AG10803 (cell line): ENCODE results near the gene CXADR.
"Not testable (repeated sequence)": the region's sequence is repeated elsewhere in the genome, so short reads cannot be mapped to it uniquely, and the experiment has no call there.

Experiments used
- DNase-seq: peaks from one replicate; pipeline ENCODE4 v3.0.0; 2010; ENCODE audit warnings: low read depth
- H3K4me3 ChIP-seq: 2 replicates; pipeline ENCODE4 v1.5.1; 2011; ENCODE audit warnings: mild to moderate bottlenecking, low read length, control low read depth
- CTCF ChIP-seq: conservative IDR thresholded peaks from 2 replicates; pipeline ENCODE4 v1.5.1; 2011; ENCODE audit warnings: mild to moderate bottlenecking, low read length, control low read depth, inconsistent platforms

CXADR gene

DNA sequence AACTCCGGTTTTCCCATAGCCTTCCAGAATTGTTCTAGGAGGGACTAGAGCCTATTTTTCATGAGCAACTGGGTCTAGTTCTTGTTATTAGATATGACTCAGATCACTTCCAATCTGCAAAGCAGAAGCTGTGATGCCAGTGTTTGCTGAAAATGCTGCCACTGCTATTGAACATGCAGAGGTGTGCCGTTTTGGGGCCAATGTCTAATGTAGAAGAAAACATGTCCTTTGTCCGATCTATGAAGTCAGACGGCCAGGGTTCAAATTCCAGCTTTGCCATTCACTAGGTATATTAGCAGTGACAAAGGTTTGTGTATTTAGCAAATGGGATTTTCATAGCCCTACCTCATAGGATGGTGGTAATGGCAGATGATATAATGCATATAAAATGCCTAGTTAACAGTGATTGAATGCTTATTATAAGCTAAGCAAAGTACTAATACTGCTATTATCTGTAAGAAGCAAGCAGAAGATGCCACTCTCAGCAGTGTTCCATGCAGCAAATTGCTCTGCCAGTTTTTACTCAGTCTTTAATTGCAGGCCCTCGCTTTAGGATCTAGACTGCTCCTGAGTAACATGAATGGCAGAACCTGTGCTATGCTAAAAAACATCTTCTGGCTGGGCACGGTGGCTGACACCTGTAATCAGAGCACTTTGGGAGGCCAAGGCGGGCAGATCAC, 40.1 kb upstream of the CXADR start:
- no peak for TF ChIP-seq CTCF

DNA sequence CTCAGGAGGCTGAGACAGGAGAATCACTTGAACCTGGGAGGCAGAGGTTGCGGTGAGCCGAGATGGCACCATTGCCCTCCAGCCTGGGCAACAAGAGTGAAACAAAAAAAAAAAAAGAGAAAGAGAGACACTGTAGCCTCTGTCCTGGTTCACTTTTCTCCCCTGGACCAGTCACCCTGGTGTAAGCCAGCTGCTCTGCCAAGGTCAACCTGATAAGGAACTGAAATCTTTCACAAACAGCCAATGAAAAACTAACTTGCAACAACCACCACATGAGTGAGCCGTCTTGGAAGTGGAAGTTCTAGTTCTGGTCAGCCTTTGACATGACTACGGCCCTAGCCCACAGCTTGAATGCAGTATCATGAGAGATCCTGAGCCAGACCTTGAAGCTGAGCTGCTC, 36.8 kb upstream of the CXADR start:
- no peak overlapping the region for H3K4me3 ChIP-seq
- no peak for TF ChIP-seq CTCF
- DNase-seq: no peak

More for the DNA sequence above, 40.1 kb upstream of the CXADR start:
- DNase-seq: no peak
- no peak overlapping the region for H3K4me3 ChIP-seq

DNA sequence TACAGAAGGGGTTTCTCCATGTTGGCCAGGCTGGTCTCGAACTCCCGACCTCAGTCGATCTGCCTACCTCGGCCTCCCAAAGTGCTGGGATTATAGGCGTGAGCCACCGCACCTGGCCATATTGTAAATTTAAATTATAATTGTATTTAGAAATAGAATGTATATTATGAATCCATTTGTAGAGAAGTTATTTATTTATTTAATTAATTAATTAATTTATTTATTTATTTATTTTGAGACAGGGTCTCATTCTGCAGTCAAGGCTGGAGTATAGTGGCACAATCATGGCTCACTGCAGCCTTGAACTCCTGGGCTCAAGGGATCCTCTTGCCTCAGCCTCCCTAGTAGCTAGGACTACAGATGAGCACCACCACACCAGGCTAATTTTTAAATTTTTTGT, 34.7 kb upstream of the CXADR start:
- DNase-seq, H3K4me3 ChIP-seq: not testable (repeated sequence)

GRCh38 chr21:17479606-17480005, 33.2 kb upstream of the CXADR start:
- H3K4me3 ChIP-seq: no peak overlapping the region
- TF ChIP-seq CTCF: no peak
- no peak for DNase-seq

GRCh38 chr21:17482928-17483327, 29.9 kb upstream of the CXADR start:
- DNase-seq: no peak
- H3K4me3 ChIP-seq: no peak overlapping the region
- no peak for TF ChIP-seq CTCF

DNA sequence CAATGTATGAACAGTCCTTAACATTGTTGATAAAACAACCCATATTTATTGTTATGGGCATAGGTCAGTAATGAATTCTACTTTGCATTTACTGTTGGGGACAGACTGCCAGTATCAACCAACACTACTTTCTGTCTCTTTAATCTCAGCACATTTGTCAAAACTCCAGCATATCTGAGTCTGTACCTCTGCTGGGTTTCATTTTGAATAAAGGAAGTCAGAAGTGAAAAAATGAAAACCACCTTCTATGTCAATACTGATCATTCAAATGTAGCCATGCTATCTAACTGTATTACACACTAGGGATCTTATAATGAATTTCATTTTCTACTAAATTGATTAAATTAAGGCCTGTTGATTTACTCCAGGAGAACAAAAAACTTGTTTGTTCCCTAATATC, 24.2 kb upstream of the CXADR start:
- no peak for TF ChIP-seq CTCF
- no peak for DNase-seq
- H3K4me3 ChIP-seq: no peak overlapping the region

DNA sequence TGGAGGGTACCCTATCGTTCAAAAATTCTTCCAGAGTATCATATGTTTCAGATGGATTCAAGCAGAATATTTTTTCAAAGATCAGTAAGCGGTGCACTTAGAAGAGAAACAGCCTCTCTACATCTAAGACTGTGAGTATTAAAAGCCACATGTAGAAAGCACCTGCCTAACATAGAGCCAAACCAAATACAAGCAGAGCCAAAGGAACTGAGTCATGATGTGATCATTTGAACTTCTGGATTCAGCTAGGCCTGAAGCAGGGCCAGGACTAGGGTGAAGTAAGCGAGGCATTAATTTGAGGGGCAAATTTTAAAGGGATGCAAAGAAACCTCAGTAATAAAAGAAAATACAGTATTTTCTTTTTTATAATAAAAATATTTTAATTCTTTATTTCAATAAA, 23.3 kb upstream of the CXADR start:
- peak; percentile 11 for DNase-seq
- not testable (repeated sequence) for H3K4me3 ChIP-seq

GRCh38 chr21:17491716-17492414, 21.0 kb upstream of the CXADR start:
- TF ChIP-seq CTCF: no peak
- H3K4me3 ChIP-seq: no peak overlapping the region
- peak; percentile 98 for DNase-seq
